SK-N-SH (cell line): ENCODE data around the gene CLDN3. TPM values are rescaled to one million over a fixed set of nuclear protein-coding genes. Genes with fewer than 3 reads are reported as not detected.
A peak's percentile ranks its signal among the peaks of the same experiment; 100 is the strongest.

ENCODE experiments used
- CTCF ChIA-PET: fragments of 300-600, 350-600 bp; formaldehyde crosslinking; extraction: SDS; loops from one replicate; lab custom pipeline; 2021; lab: Yijun Ruan, JAX
- POLR2A ChIA-PET: fragments of 350-600 bp; sonication (Branson Sonifier 250); formaldehyde crosslinking; extraction: SDS; loops from one replicate; lab custom pipeline; 2020; ENCODE audit warnings: antibody characterized with exemption, inconsistent platforms; lab: Yijun Ruan, JAX
- DNase-seq: peaks from one replicate; pipeline ENCODE4 v3.0.0; 2012
- H2AFZ ChIP-seq: fragments of 200-600 bp; sonication (generic); 2 replicates; pipeline ENCODE4 v1.8.1; 2016; ENCODE audit warnings: antibody characterized with exemption, mild to moderate bottlenecking, low read depth
- H3F3A ChIP-seq: fragments of 200-600 bp; sonication (generic); replicated peaks from 2 replicates; pipeline ENCODE3; 2016; ENCODE audit warnings: antibody characterized with exemption, mild to moderate bottlenecking; ENCODE audit not compliant: insufficient read depth
- H3K27ac ChIP-seq, 2 experiments: fragments of 200-500 bp in 1 of 2; fragments of 200-600 bp in 1 of 2; sonication (Bioruptor generic) in 1 of 2; sonication (generic), shearing (Covaris generic) in 1 of 2; 2 replicates each; pipeline versions ENCODE4 v1.5.1 to v1.6.1; 2014 to 2016; ENCODE audit warnings: low read depth in 2 of 2, inconsistent platforms in 1 of 2, low read length in 1 of 2, mild to moderate bottlenecking in 1 of 2, mixed read lengths in 1 of 2
- H3K27me3 ChIP-seq: fragments of 200-600 bp; sonication (generic), shearing (Covaris generic); 2 replicates; pipeline ENCODE4 v1.6.1; 2016; ENCODE audit warnings: mixed run types; ENCODE audit not compliant: insufficient read depth
- H3K36me3 ChIP-seq, 2 experiments: fragments of 200-500 bp in 1 of 2; fragments of 200-600 bp in 1 of 2; sonication (Bioruptor generic) in 1 of 2; sonication (generic) in 1 of 2; replicated peaks in 1 of 2; 2 replicates each; pipeline versions ENCODE3 to v1.5.1; 2014 to 2016; ENCODE audit warnings: low read length in 1 of 2, mild to moderate bottlenecking in 1 of 2; ENCODE audit not compliant: insufficient read depth in 2 of 2, control insufficient read depth in 1 of 2
- H3K4me1 ChIP-seq, 2 experiments: fragments of 200-500 bp in 1 of 2; fragments of 200-600 bp in 1 of 2; sonication (Bioruptor generic) in 1 of 2; sonication (generic), shearing (Covaris generic) in 1 of 2; 2 replicates each; pipeline versions ENCODE4 v1.5.1 to v1.6.1; 2014 to 2016; ENCODE audit warnings: low read depth in 1 of 2, low read length in 1 of 2, mixed run types in 1 of 2; ENCODE audit not compliant: insufficient read depth in 2 of 2, control insufficient read depth in 1 of 2
- H3K4me2 ChIP-seq: fragments of 200-600 bp; sonication (generic), shearing (Covaris generic); 2 replicates; pipeline ENCODE4 v1.6.1; 2017; ENCODE audit warnings: mixed run types
- H3K4me3 ChIP-seq, 2 experiments: fragments of 200-500 bp in 1 of 2; fragments of 200-600 bp in 1 of 2; sonication (Bioruptor generic) in 1 of 2; sonication (generic), shearing (Covaris generic) in 1 of 2; 2 replicates each; pipeline versions ENCODE4 v1.5.1 to v1.8.1; 2014 to 2016; ENCODE audit warnings: low read depth in 2 of 2, inconsistent platforms in 1 of 2, low read length in 1 of 2, mild to moderate bottlenecking in 1 of 2, mixed read lengths in 1 of 2, moderate library complexity in 1 of 2
- H3K79me2 ChIP-seq: fragments of 200-600 bp; sonication (generic); 2 replicates; pipeline ENCODE4 v1.8.1; 2017; ENCODE audit warnings: mild to moderate bottlenecking; ENCODE audit not compliant: insufficient read depth
- H3K9ac ChIP-seq: fragments of 200-600 bp; sonication (generic); 2 replicates; pipeline ENCODE4 v1.6.1; 2017; ENCODE audit warnings: mixed run types
- H3K9me2 ChIP-seq: fragments of 200-600 bp; sonication (generic); 2 replicates; pipeline ENCODE4 v1.6.1; 2017; ENCODE audit warnings: mixed run types
- H3K9me3 ChIP-seq: fragments of 200-600 bp; sonication (generic); 2 replicates; pipeline ENCODE4 v1.6.1; 2017; ENCODE audit warnings: mixed run types, mild to moderate bottlenecking, moderate library complexity
- H4K20me1 ChIP-seq: fragments of 200-600 bp; sonication (generic); 2 replicates; pipeline ENCODE4 v1.6.1; 2017; ENCODE audit warnings: mild to moderate bottlenecking, mixed run types; ENCODE audit not compliant: insufficient read depth
- EP300 ChIP-seq, 2 experiments: IDR thresholded peaks; 2 replicates each; pipeline versions ENCODE4 v1.4.0 to v1.6.1; 2012; ENCODE audit warnings: borderline replicate concordance in 1 of 2, low read depth in 1 of 2, low read length in 1 of 2
- EZH2phosphoT487 ChIP-seq: fragments of 200-600 bp; sonication (generic); IDR thresholded peaks from 2 replicates; pipeline ENCODE4 v1.6.1; 2017; ENCODE audit warnings: low read depth, mixed run types, mild to moderate bottlenecking, antibody characterized with exemption, moderate library complexity, borderline replicate concordance
- FOXM1 ChIP-seq: IDR thresholded peaks from 2 replicates; pipeline ENCODE4 v1.4.0; 2012; ENCODE audit warnings: low read depth, mild to moderate bottlenecking
- GATA2 ChIP-seq: sonication (generic); formaldehyde crosslinking; IDR thresholded peaks from 2 replicates; pipeline ENCODE4 v1.5.0; 2020; ENCODE audit warnings: mild to moderate bottlenecking, missing genetic modification reagents
- MXI1 ChIP-seq: IDR thresholded peaks from 2 replicates; pipeline ENCODE4 v1.6.1; 2012; ENCODE audit warnings: mild to moderate bottlenecking, low read depth, low read length, improper control_type of control experiment
- NRF1 ChIP-seq: IDR thresholded peaks from 2 replicates; pipeline ENCODE4 v1.6.1; 2012; ENCODE audit warnings: low read depth, mild to moderate bottlenecking, low read length
- POLR2AphosphoS5 ChIP-seq: IDR thresholded peaks from 2 replicates; pipeline ENCODE4 v1.6.1; 2012; ENCODE audit warnings: low read depth, low read length
- RAD21 ChIP-seq: IDR thresholded peaks from 2 replicates; pipeline ENCODE4 v1.6.1; 2012; ENCODE audit warnings: mild to moderate bottlenecking, low read length
- RFX5 ChIP-seq: IDR thresholded peaks from 2 replicates; pipeline ENCODE4 v1.6.1; 2012; ENCODE audit warnings: mild to moderate bottlenecking, improper control_type of control experiment, low read length
- TEAD4 ChIP-seq: IDR thresholded peaks from 2 replicates; pipeline ENCODE4 v1.4.0; 2012; ENCODE audit warnings: mild to moderate bottlenecking, borderline replicate concordance; ENCODE audit not compliant: insufficient read depth
- WGBS: methylation state at CpG from one replicate; pipeline ENCODE4 v1.1.6; 2017; ENCODE audit warnings: low lambda C conversion rate; 5-methylcytosine and 5-hydroxymethylcytosine counted together
- polyA plus RNA-seq, 3 experiments: library from polyadenylated mRNA; depleted of rRNA; stranded (reverse); fragments of >200 nt; gene quantifications; 2 replicates each; pipeline ENCODE4 v1.2.3, GENCODE V29; 2012
- TF ChIP-seq, protein P1 (sequence below): IDR thresholded peaks from 2 replicates; pipeline ENCODE4 v1.4.0; 2012; ENCODE audit warnings: low read depth
- TF ChIP-seq, protein P2 (sequence below): IDR thresholded peaks from 2 replicates; pipeline ENCODE4; 2012
- TF ChIP-seq, protein P3 (sequence below): IDR thresholded peaks from 2 replicates; pipeline ENCODE4 v1.6.1; 2012; ENCODE audit warnings: mild to moderate bottlenecking, low read depth, low read length, moderate library complexity
- TF ChIP-seq, protein P4 (sequence below): fragments of 200-600 bp; sonication (generic); IDR thresholded peaks from 2 replicates; pipeline ENCODE4 v1.6.1; 2017; ENCODE audit warnings: antibody characterized with exemption, mild to moderate bottlenecking, moderate library complexity

The CLDN3 gene
- polyA plus RNA-seq, 1 of the 3 experiments (the other 2 are of a cell fraction), result 0.08 TPM

DNA sequence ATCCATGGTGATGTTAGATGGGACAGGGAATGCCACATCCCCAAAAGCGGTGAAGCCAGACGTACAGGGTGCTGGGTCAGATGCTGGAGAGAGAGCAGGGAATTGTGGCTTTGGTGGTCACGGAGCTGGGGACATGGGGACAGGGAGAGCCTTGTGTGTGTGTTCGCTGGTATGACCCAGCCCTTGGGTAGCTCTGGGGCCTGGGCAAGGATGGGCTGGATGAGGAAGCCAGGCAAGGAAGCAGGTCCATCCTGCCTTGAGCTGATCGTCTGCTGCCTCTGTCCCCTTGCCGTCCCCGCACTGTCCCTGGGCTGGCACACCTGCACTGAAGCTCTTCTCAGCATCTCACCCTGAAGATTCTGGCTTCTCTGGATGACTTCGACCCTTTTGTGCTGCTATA lies 45.4 kb upstream of the CLDN3 start:
- no peak overlapping the region for H2AFZ ChIP-seq
- H3K9me2 ChIP-seq, result no peaks in the 10 kb centered on the region
- POLR2A ChIA-PET, result no interaction called here
- 83% methylated on average over 7 of the region's 8 CpGs for WGBS
- H3K4me1 ChIP-seq, result no peaks in the 10 kb centered on the region
- H3K4me3 ChIP-seq, result no peak overlapping the region
- no peak overlapping the region for H3K27ac ChIP-seq
- H3K36me3 ChIP-seq, result no peaks in the 10 kb centered on the region
- no peaks in the 10 kb centered on the region for H3K79me2 ChIP-seq
- no peaks in the 10 kb centered on the region for H3K27me3 ChIP-seq
- H3K9ac ChIP-seq, result no peak overlapping the region
- H3F3A ChIP-seq, result peaks cover 10% of the 10 kb centered on the region
- no peaks in the 10 kb centered on the region for H4K20me1 ChIP-seq
- H3K9me3 ChIP-seq, result no peaks in the 10 kb centered on the region
- DNase-seq, result no peak
- CTCF ChIA-PET, result interaction anchor here (1.0 to 9.2 kb wide), 4 partner anchors 11 to 40 kb away, joined by 4 to 89 read pairs (median 5); no protein-coding TSS in a partner anchor
- no peak overlapping the region for H3K4me2 ChIP-seq
- no peak for TF ChIP-seq MXI1
- no peak for TF ChIP-seq POLR2AphosphoS5
- no peak for TF ChIP-seq RAD21

DNA sequence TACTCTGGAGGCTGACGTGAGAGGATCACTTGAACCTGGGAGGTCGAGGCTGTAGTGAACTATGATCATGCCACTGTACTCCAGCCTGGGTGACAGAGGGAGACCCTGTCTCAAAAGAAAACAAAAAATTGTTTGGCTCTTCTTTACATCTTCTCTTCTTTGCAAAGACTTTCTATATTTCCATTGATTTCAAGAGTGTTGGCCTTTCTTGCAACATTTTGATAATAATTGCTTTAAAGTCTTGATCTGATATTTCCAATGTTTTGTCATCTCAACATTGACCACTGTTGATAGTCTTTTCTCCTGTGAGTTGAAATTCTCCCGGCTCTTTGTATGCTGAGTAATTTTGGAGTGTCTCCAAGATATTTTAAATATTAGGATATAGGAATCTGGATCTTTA lies 42.9 kb upstream of the CLDN3 start:
- H3K9me2 ChIP-seq, result no peaks in the 10 kb centered on the region
- no peaks in the 10 kb centered on the region for H3K9me3 ChIP-seq
- H3K27me3 ChIP-seq, result no peaks in the 10 kb centered on the region
- TF ChIP-seq NRF1 (no peak), MXI1 (no peak), FOXM1 (no peak), EP300 (IDR thresholded peaks at IDR 0.05; ENCODE audit: borderline replicate concordance in 1 of 2, low read depth in 1 of 2, low read length in 1 of 2) (no peak), RFX5 (no peak), GATA2 (CRISPR knock-in tag) (no peak), TEAD4 (no peak)
- TF ChIP-seq, protein P1, sequence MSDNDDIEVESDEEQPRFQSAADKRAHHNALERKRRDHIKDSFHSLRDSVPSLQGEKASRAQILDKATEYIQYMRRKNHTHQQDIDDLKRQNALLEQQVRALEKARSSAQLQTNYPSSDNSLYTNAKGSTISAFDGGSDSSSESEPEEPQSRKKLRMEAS, result no peak
- TF ChIP-seq, protein P2, sequence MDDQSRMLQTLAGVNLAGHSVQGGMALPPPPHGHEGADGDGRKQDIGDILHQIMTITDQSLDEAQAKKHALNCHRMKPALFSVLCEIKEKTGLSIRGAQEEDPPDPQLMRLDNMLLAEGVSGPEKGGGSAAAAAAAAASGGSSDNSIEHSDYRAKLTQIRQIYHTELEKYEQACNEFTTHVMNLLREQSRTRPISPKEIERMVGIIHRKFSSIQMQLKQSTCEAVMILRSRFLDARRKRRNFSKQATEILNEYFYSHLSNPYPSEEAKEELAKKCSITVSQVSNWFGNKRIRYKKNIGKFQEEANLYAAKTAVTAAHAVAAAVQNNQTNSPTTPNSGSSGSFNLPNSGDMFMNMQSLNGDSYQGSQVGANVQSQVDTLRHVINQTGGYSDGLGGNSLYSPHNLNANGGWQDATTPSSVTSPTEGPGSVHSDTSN, result no peak
- 80% methylated on average over 3 of the region's 3 CpGs for WGBS
- no peak overlapping the region for H2AFZ ChIP-seq
- ChIA-PET CTCF (interaction anchor here (0.6 to 9.2 kb wide), 5 partner anchors 14 to 288 kb away, joined by 3 to 89 read pairs (median 11); no protein-coding TSS in a partner anchor), POLR2A (no interaction called here)
- H3K36me3 ChIP-seq, result no peaks in the 10 kb centered on the region
- H3F3A ChIP-seq, result peaks cover 5% of the 10 kb centered on the region
- DNase-seq, result no peak
- H3K79me2 ChIP-seq, result no peaks in the 10 kb centered on the region
- H3K4me2 ChIP-seq, result no peak overlapping the region
- H3K4me1 ChIP-seq, result no peaks in the 10 kb centered on the region
- no peaks in the 10 kb centered on the region for H4K20me1 ChIP-seq
- no peak overlapping the region for H3K9ac ChIP-seq
- no peak overlapping the region for H3K27ac ChIP-seq
- H3K4me3 ChIP-seq, result no peak overlapping the region

DNA sequence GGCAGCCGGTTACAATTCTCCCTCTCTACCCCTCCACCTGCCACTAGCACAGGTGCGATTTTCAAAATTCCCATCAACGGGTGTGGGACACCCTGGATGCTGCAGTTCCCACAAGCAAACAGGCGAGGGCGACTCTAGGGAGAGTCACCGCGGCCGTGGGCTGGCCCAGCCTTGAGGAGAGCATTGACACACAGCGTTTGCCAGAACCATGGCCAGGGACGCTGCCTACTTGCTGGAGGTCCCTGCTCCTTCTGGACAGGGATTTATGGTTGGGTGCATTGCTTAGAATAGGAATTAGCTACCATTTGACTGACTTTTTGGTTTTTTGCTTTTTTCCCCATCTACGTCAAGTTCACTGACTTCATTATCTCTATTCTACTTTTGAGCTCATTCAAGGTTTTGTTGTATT lies 41.7 kb upstream of the CLDN3 start:
- Histone ChIP-seq H2AFZ (no peak overlapping the region), H3F3A (peaks cover 5% of the 10 kb centered on the region), H3K36me3 (no peaks in the 10 kb centered on the region), H3K27ac (no peak overlapping the region), H3K79me2 (no peaks in the 10 kb centered on the region), H3K4me1 (no peaks in the 10 kb centered on the region), H3K27me3 (no peaks in the 10 kb centered on the region), H3K9me3 (no peaks in the 10 kb centered on the region), H3K4me2 (no peak overlapping the region), H3K9ac (no peak overlapping the region), H3K9me2 (no peaks in the 10 kb centered on the region), H3K4me3 (no peak overlapping the region; a peak in 1 of 4 replicates), H4K20me1 (no peaks in the 10 kb centered on the region)
- ChIA-PET CTCF (interaction anchor here (0.6 to 9.2 kb wide), 21 partner anchors 10 to 367 kb away, joined by 3 to 89 read pairs (median 5); partner anchors contain the start of genes CLDN4 and METTL27), POLR2A (no interaction called here)
- WGBS, result 21% methylated on average over 6 of the region's 11 CpGs
- DNase-seq, result peak; percentile 87
- TF ChIP-seq, protein P1, result 0 out of 2 replicates have a peak, but pooled peaks have one; percentile 23
- TF ChIP-seq, protein P3, sequence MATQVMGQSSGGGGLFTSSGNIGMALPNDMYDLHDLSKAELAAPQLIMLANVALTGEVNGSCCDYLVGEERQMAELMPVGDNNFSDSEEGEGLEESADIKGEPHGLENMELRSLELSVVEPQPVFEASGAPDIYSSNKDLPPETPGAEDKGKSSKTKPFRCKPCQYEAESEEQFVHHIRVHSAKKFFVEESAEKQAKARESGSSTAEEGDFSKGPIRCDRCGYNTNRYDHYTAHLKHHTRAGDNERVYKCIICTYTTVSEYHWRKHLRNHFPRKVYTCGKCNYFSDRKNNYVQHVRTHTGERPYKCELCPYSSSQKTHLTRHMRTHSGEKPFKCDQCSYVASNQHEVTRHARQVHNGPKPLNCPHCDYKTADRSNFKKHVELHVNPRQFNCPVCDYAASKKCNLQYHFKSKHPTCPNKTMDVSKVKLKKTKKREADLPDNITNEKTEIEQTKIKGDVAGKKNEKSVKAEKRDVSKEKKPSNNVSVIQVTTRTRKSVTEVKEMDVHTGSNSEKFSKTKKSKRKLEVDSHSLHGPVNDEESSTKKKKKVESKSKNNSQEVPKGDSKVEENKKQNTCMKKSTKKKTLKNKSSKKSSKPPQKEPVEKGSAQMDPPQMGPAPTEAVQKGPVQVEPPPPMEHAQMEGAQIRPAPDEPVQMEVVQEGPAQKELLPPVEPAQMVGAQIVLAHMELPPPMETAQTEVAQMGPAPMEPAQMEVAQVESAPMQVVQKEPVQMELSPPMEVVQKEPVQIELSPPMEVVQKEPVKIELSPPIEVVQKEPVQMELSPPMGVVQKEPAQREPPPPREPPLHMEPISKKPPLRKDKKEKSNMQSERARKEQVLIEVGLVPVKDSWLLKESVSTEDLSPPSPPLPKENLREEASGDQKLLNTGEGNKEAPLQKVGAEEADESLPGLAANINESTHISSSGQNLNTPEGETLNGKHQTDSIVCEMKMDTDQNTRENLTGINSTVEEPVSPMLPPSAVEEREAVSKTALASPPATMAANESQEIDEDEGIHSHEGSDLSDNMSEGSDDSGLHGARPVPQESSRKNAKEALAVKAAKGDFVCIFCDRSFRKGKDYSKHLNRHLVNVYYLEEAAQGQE, result peak; percentile 90
- TF ChIP-seq, protein P4, sequence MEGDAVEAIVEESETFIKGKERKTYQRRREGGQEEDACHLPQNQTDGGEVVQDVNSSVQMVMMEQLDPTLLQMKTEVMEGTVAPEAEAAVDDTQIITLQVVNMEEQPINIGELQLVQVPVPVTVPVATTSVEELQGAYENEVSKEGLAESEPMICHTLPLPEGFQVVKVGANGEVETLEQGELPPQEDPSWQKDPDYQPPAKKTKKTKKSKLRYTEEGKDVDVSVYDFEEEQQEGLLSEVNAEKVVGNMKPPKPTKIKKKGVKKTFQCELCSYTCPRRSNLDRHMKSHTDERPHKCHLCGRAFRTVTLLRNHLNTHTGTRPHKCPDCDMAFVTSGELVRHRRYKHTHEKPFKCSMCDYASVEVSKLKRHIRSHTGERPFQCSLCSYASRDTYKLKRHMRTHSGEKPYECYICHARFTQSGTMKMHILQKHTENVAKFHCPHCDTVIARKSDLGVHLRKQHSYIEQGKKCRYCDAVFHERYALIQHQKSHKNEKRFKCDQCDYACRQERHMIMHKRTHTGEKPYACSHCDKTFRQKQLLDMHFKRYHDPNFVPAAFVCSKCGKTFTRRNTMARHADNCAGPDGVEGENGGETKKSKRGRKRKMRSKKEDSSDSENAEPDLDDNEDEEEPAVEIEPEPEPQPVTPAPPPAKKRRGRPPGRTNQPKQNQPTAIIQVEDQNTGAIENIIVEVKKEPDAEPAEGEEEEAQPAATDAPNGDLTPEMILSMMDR, result peak; percentile 87
- TF ChIP-seq EZH2phosphoT487, result no peak
- TF ChIP-seq MXI1, result peak; percentile 52; the same call in 1 of the 2 replicates
